Measurements from ENCODE around the gene TMSB4X. TPM values are rescaled to one million over a fixed set of nuclear protein-coding genes. Genes with fewer than 3 reads are reported as not detected.

TMSB4X gene
- total RNA-seq, 1 donor from 2014 or later = 6,544 TPM

DNA sequence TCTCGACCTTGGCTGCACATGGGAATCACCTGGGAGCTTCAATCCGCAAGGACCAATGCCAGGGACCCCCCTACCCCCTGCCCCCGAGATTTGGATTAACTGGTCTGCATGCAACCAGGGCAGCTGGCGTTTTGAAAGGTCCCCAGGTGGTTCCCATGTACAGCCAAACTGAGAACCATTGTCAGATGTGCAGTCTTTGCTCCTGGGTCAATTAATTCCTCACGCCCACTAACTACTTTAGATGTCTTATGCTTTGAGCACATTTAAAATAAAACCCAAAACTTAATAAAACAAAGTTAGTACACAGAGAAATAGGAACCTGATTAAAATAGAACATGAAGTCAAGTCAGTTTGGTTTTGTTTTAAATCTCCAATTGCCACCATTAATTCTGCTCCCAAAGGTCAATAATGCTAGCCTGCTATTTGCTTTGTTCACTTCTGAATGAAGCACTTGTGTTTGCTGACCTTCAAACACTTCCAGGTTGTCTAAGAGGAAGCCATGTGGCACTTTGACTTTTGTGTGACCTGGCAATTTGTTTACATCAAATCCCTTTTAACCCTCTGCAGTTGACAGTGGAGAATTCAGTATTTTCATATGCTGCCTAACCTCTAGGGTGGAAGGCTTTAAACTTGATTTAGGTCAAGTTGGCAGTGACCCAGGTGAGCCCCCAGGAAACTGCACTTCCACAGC is 27.2 kb upstream of the TMSB4X start:
- Mint-ChIP-seq H3K27ac (peak overlapping the region; percentile 95), H3K4me3 (peak overlapping the region; percentile 49), H3K4me1 (ENCODE audit: low read depth) (peaks cover 65% of the 10 kb centered on the region), H3K36me3 (ENCODE audit: low read depth) (no peaks in the 10 kb centered on the region), H3K9me3 (no peaks in the 10 kb centered on the region), H3K27me3 (ENCODE audit: insufficient read depth) (no peaks in the 10 kb centered on the region)
- intact Hi-C loops (cut with micrococcal nuclease) = loop anchor here (1.0 to 5.0 kb wide), 9 partner anchors 57 to 541 kb away; no protein-coding TSS in a partner anchor
- no peak for DNase-seq (ENCODE audit: low spot score)

- H3K4me1 Mint-ChIP-seq (ENCODE audit: low read depth) = peaks cover 73% of the 10 kb centered on the region
- no peaks in the 10 kb centered on the region for H3K27me3 Mint-ChIP-seq (ENCODE audit: insufficient read depth)
- peak overlapping the region; percentile 30 for H3K4me3 Mint-ChIP-seq
- intact Hi-C loops (cut with micrococcal nuclease) = loop anchor here (1.0 to 5.0 kb wide), 3 partner anchors 220 to 429 kb away; no protein-coding TSS in a partner anchor
- H3K9me3 Mint-ChIP-seq = no peaks in the 10 kb centered on the region
- H3K27ac Mint-ChIP-seq = peak overlapping the region; percentile 95
- no peak for DNase-seq (ENCODE audit: low spot score)
- H3K36me3 Mint-ChIP-seq (ENCODE audit: low read depth) = no peaks in the 10 kb centered on the region
These were observed 26.4 kb upstream of the TMSB4X start for GRCh38 chrX:12948495-12948894.

- H3K9me3 Mint-ChIP-seq = no peaks in the 10 kb centered on the region
- H3K4me3 Mint-ChIP-seq = peak overlapping the region; percentile 84
- H3K36me3 Mint-ChIP-seq (ENCODE audit: low read depth) = no peaks in the 10 kb centered on the region
- peak overlapping the region; percentile 95 for H3K27ac Mint-ChIP-seq
- H3K27me3 Mint-ChIP-seq (ENCODE audit: insufficient read depth) = no peaks in the 10 kb centered on the region
- DNase-seq (ENCODE audit: low spot score) = no peak
- intact Hi-C loops (cut with micrococcal nuclease) = loop anchor here (5.0 kb wide), 2 partner anchors 308 to 428 kb away; no protein-coding TSS in a partner anchor
- peaks cover 79% of the 10 kb centered on the region for H3K4me1 Mint-ChIP-seq (ENCODE audit: low read depth)
These were observed 25.5 kb upstream of the TMSB4X start for GRCh38 chrX:12949205-12949926.

GRCh38 chrX:12949927-12950656 is 24.8 kb upstream of the TMSB4X start:
- intact Hi-C loops (cut with micrococcal nuclease) = loop anchor here (1.0 to 10.0 kb wide), 8 partner anchors 8 to 1185 kb away; partner anchors contain the start of genes GEMIN8 and TCEANC
- H3K4me3 Mint-ChIP-seq = peak overlapping the region; percentile 84
- H3K27ac Mint-ChIP-seq = peak overlapping the region; percentile 95
- no peaks in the 10 kb centered on the region for H3K27me3 Mint-ChIP-seq (ENCODE audit: insufficient read depth)
- no peaks in the 10 kb centered on the region for H3K9me3 Mint-ChIP-seq
- H3K36me3 Mint-ChIP-seq (ENCODE audit: low read depth) = no peaks in the 10 kb centered on the region
- peaks cover 86% of the 10 kb centered on the region for H3K4me1 Mint-ChIP-seq (ENCODE audit: low read depth)
- peak; percentile 81 for DNase-seq (ENCODE audit: low spot score)

GRCh38 chrX:12950851-12951594 is 23.9 kb upstream of the TMSB4X start:
- no peaks in the 10 kb centered on the region for H3K9me3 Mint-ChIP-seq
- intact Hi-C loops (cut with micrococcal nuclease) = loop anchor here (1.0 to 10.0 kb wide), 8 partner anchors 7 to 1186 kb away; partner anchors contain the start of genes GEMIN8, TCEANC and TMSB4X
- H3K4me1 Mint-ChIP-seq (ENCODE audit: low read depth) = peaks cover 90% of the 10 kb centered on the region
- H3K36me3 Mint-ChIP-seq (ENCODE audit: low read depth) = no peaks in the 10 kb centered on the region
- peak overlapping the region; percentile 95 for H3K27ac Mint-ChIP-seq
- DNase-seq (ENCODE audit: low spot score) = peak; percentile 66
- H3K4me3 Mint-ChIP-seq = peak overlapping the region; percentile 84
- H3K27me3 Mint-ChIP-seq (ENCODE audit: insufficient read depth) = no peaks in the 10 kb centered on the region

DNA sequence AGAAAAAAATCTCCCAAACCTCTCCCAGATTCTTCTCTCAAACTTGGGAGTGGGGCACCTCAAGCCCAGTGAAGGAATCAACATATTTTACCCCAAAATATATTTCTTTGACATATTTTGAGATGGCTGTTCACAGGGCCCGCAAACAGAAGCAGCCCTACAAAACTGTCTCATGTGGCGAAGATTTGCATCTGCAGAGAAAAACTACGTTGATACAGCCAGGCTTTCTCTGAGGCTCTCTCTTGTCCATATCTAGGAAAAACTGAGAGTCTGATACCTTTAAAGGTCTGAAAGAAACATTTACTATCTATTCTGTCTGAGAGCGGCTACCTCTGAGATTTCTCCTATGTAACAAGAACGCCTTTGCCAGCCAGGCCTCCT is 23.3 kb upstream of the TMSB4X start:
- H3K4me3 Mint-ChIP-seq = peak overlapping the region; percentile 84
- peaks cover 90% of the 10 kb centered on the region for H3K4me1 Mint-ChIP-seq (ENCODE audit: low read depth)
- intact Hi-C loops (cut with micrococcal nuclease) = loop anchor here (1.0 to 10.0 kb wide), 5 partner anchors 19 to 1187 kb away; partner anchors contain the start of genes GEMIN8, TCEANC and TMSB4X
- no peaks in the 10 kb centered on the region for H3K9me3 Mint-ChIP-seq
- no peaks in the 10 kb centered on the region for H3K27me3 Mint-ChIP-seq (ENCODE audit: insufficient read depth)
- peak overlapping the region; percentile 95 for H3K27ac Mint-ChIP-seq
- no peaks in the 10 kb centered on the region for H3K36me3 Mint-ChIP-seq (ENCODE audit: low read depth)
- DNase-seq (ENCODE audit: low spot score) = no peak

DNA sequence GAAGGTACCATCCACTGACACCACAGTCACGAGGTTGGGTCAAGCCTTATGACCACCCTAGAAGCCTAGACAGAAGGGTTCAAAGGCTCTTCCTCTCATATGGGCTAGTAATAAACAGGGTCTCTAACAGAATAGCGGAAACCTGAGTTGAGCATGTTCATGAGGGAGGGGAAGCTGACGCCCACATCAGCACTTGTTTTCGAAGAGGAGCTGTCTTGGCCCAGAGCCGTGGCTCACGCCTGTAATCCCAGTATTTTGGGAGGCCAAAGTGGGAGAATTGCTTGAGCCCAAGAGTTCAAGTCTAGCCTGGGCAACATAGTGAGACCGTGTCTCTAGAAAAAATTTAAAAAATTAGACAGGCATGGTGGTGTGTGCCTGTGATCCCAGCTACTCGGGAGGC is 21.5 kb upstream of the TMSB4X start:
- Mint-ChIP-seq H3K9me3 (no peaks in the 10 kb centered on the region), H3K27ac (peak overlapping the region; percentile 93), H3K27me3 (ENCODE audit: insufficient read depth) (no peaks in the 10 kb centered on the region), H3K4me3 (peak overlapping the region; percentile 62), H3K36me3 (ENCODE audit: low read depth) (no peaks in the 10 kb centered on the region), H3K4me1 (ENCODE audit: low read depth) (peaks cover 82% of the 10 kb centered on the region)
- intact Hi-C loops (cut with micrococcal nuclease) = loop anchor here (5.0 to 10.0 kb wide), 2 partner anchors 1074 to 1189 kb away; partner anchors contain the start of gene GEMIN8
- DNase-seq (ENCODE audit: low spot score) = no peak

- intact Hi-C loops (cut with micrococcal nuclease) = loop anchor here (5.0 to 10.0 kb wide), 2 partner anchors 1073 to 1190 kb away; partner anchors contain the start of gene GEMIN8
- peaks cover 79% of the 10 kb centered on the region for H3K4me1 Mint-ChIP-seq (ENCODE audit: low read depth)
- DNase-seq (ENCODE audit: low spot score) = no peak
- no peaks in the 10 kb centered on the region for H3K27me3 Mint-ChIP-seq (ENCODE audit: insufficient read depth)
- H3K4me3 Mint-ChIP-seq = peak overlapping the region; percentile 80
- H3K27ac Mint-ChIP-seq = peak overlapping the region; percentile 93
- H3K9me3 Mint-ChIP-seq = no peaks in the 10 kb centered on the region
- no peaks in the 10 kb centered on the region for H3K36me3 Mint-ChIP-seq (ENCODE audit: low read depth)
These were observed 20.5 kb upstream of the TMSB4X start for GRCh38 chrX:12954376-12954775.

DNA sequence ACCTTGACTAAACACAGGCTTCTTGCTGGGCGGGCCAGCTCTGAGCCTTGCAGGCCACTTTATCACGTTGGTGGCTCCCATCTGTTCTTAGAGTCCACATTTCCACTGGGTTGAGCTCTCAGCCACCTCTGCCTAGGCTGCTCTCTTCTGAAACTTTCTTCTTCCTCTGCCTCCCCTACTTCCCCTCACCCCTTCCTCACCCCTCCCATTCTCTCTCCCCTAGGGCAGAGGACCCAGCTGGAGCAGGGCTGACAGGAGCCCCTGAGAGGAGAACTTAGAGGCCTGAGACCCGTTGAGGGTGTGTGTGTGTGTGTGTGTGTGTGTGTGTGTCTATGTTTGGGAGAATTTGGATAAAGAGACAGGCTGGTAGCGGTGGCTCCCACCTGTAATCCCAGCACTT is 19.9 kb upstream of the TMSB4X start:
- H3K36me3 Mint-ChIP-seq (ENCODE audit: low read depth) = no peaks in the 10 kb centered on the region
- intact Hi-C loops (cut with micrococcal nuclease) = loop anchor here (5.0 to 10.0 kb wide), 3 partner anchors 197 to 1190 kb away; partner anchors contain the start of gene GEMIN8
- no peaks in the 10 kb centered on the region for H3K27me3 Mint-ChIP-seq (ENCODE audit: insufficient read depth)
- H3K4me1 Mint-ChIP-seq (ENCODE audit: low read depth) = peaks cover 79% of the 10 kb centered on the region
- H3K9me3 Mint-ChIP-seq = no peaks in the 10 kb centered on the region
- peak overlapping the region; percentile 93 for H3K27ac Mint-ChIP-seq
- no peak for DNase-seq (ENCODE audit: low spot score)
- H3K4me3 Mint-ChIP-seq = peak overlapping the region; percentile 80

GRCh38 chrX:12955882-12956703 is 18.8 kb upstream of the TMSB4X start:
- peaks cover 79% of the 10 kb centered on the region for H3K4me1 Mint-ChIP-seq (ENCODE audit: low read depth)

More at GRCh38 chrX:12955882-12956703, 18.8 kb upstream of the TMSB4X start:
- DNase-seq (ENCODE audit: low spot score) = peak; percentile 60
- Mint-ChIP-seq H3K4me3 (peak overlapping the region; percentile 86), H3K36me3 (ENCODE audit: low read depth) (no peaks in the 10 kb centered on the region), H3K27me3 (ENCODE audit: insufficient read depth) (no peaks in the 10 kb centered on the region), H3K9me3 (no peaks in the 10 kb centered on the region), H3K27ac (peak overlapping the region; percentile 99)
- intact Hi-C loops (cut with micrococcal nuclease) = loop anchor here (1.0 to 10.0 kb wide), 6 partner anchors 10 to 1191 kb away; partner anchors contain the start of gene TMSB4X
